ENCODE data around the gene NDUFAF5. TPM values are rescaled to one million over a fixed set of nuclear protein-coding genes. Genes with fewer than 3 reads are reported as not detected.

Gene NDUFAF5
- total and polyA plus RNA-seq, 2 experiments from 2014 or later, result 16.6 to 21.3 TPM

DNA sequence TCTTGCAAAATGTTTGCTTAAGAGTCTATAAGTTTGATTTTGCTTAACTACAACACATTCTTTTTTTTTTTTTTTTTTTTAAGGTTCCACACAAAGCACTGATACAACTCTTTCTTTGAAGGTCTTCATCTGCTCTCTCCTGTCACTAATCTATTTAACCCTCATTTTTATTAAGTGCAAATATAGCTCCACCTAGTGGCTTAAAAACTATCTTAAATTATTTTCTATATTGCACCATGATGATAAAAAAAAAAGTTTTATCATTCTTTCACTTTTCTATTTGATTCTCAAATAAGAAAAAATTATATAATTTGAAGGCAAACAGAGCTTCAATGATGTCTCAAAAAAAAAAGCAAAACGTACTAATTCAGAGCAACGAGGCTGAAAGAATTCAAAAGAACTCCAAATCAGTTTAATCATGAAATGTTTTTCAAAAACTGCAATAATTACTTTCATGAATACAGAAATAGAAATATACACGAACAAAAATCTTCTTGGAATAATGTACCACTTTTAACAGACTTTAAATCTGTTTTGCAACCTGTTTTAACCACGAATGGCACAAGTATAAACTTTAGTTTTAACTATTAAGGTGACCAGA, 12.9 kb upstream of the NDUFAF5 start:
- WGBS (ENCODE audit: low lambda C conversion rate, missing lambda C conversion rate), result 71% methylated on average over 4 of the region's 4 CpGs
- TF ChIP-seq, protein P1, sequence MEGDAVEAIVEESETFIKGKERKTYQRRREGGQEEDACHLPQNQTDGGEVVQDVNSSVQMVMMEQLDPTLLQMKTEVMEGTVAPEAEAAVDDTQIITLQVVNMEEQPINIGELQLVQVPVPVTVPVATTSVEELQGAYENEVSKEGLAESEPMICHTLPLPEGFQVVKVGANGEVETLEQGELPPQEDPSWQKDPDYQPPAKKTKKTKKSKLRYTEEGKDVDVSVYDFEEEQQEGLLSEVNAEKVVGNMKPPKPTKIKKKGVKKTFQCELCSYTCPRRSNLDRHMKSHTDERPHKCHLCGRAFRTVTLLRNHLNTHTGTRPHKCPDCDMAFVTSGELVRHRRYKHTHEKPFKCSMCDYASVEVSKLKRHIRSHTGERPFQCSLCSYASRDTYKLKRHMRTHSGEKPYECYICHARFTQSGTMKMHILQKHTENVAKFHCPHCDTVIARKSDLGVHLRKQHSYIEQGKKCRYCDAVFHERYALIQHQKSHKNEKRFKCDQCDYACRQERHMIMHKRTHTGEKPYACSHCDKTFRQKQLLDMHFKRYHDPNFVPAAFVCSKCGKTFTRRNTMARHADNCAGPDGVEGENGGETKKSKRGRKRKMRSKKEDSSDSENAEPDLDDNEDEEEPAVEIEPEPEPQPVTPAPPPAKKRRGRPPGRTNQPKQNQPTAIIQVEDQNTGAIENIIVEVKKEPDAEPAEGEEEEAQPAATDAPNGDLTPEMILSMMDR (IDR thresholded peaks at IDR 0.05; ENCODE audit: poor library complexity), result peak; percentile 59
- TF ChIP-seq EZH2 (IDR thresholded peaks at IDR 0.05; ENCODE audit: borderline replicate concordance) (no peak), EZH2phosphoT487 (IDR thresholded peaks at IDR 0.05; ENCODE audit: low read depth, severe bottlenecking, unreplicated experiment) (no peak)
- H3K9me3 ChIP-seq (ENCODE audit: low read depth), result peaks cover under 1% of the 10 kb centered on the region
- H2AFZ ChIP-seq, result no peak overlapping the region
- no peak overlapping the region for H3K27ac ChIP-seq
- no peaks in the 10 kb centered on the region for H3K79me2 ChIP-seq
- H3K4me2 ChIP-seq, result no peak overlapping the region
- no peaks in the 10 kb centered on the region for H3K27me3 ChIP-seq
- H3K4me3 ChIP-seq, result no peak overlapping the region
- H4K20me1 ChIP-seq (ENCODE audit: insufficient read depth, poor library complexity, severe bottlenecking), result no peaks in the 10 kb centered on the region
- H3K36me3 ChIP-seq (replicated peaks; ENCODE audit: insufficient read depth, low read depth), result no peaks in the 10 kb centered on the region
- H3K9me2 ChIP-seq (replicated peaks; ENCODE audit: insufficient read depth), result no peaks in the 10 kb centered on the region
- DNase-seq (ENCODE audit: low spot score), result peak; percentile 49
- no peaks in the 10 kb centered on the region for H3K4me1 ChIP-seq (ENCODE audit: insufficient read depth)

DNA sequence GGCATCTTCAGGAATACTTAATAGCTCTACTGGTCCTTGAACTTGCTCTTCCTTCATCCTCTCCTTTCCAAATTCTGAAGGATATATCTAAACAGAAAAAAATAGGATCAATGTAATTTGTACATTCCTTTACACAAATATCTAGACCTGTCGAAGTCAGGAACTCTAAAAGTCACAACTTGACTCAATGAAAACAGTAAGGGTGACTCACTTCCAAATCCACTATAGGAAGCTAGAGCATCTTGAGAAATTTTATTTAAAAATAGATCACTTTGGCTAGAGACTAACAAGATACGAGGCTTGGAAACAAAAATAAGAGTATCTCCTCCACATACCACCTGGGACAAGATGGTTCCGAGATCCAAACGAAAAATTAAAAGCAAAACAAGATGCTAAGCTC, 12.3 kb upstream of the NDUFAF5 start:
- Histone ChIP-seq H3K9me2 (replicated peaks; ENCODE audit: insufficient read depth) (no peaks in the 10 kb centered on the region), H3K36me3 (replicated peaks; ENCODE audit: insufficient read depth, low read depth) (no peaks in the 10 kb centered on the region), H3K9me3 (ENCODE audit: low read depth) (no peaks in the 10 kb centered on the region), H3K4me3 (no peak overlapping the region), H3K4me1 (ENCODE audit: insufficient read depth) (no peaks in the 10 kb centered on the region), H3K27me3 (no peaks in the 10 kb centered on the region), H3K4me2 (no peak overlapping the region), H2AFZ (no peak overlapping the region), H4K20me1 (ENCODE audit: insufficient read depth, poor library complexity, severe bottlenecking) (no peaks in the 10 kb centered on the region), H3K27ac (no peak overlapping the region), H3K79me2 (no peaks in the 10 kb centered on the region)
- 76% methylated on average over 4 of the region's 4 CpGs for WGBS (ENCODE audit: low lambda C conversion rate, missing lambda C conversion rate)
- DNase-seq (ENCODE audit: low spot score), result no peak
- no peak for TF ChIP-seq EZH2 (IDR thresholded peaks at IDR 0.05; ENCODE audit: borderline replicate concordance)
- TF ChIP-seq, protein P1 (IDR thresholded peaks at IDR 0.05; ENCODE audit: poor library complexity), result no peak

DNA sequence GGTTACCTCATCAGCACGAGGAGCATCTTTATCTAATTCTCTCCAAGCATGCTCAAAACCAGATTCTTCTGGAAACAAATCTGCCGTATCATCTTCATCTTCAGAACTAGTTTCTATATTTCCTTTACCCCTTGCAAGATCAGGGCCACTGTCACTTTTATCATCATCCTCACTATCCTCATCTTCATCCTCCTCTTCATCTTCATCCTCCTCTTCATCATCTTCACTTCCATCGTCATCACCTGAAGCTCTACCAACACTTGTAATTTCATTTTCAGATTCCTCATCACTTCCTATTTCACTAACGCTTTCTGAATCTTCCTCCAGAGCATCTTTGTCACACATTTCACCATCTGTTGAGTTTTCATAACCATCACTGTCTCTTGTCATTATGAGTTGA, 9.0 kb upstream of the NDUFAF5 start:
- no peaks in the 10 kb centered on the region for H4K20me1 ChIP-seq (ENCODE audit: insufficient read depth, poor library complexity, severe bottlenecking)
- H3K36me3 ChIP-seq (replicated peaks; ENCODE audit: insufficient read depth, low read depth), result no peaks in the 10 kb centered on the region
- no peak overlapping the region for H3K4me2 ChIP-seq
- H2AFZ ChIP-seq, result no peak overlapping the region
- H3K4me1 ChIP-seq (ENCODE audit: insufficient read depth), result no peaks in the 10 kb centered on the region
- TF ChIP-seq, protein P1 (IDR thresholded peaks at IDR 0.05; ENCODE audit: poor library complexity), result no peak
- TF ChIP-seq EZH2 (IDR thresholded peaks at IDR 0.05; ENCODE audit: borderline replicate concordance) (no peak), EZH2phosphoT487 (IDR thresholded peaks at IDR 0.05; ENCODE audit: low read depth, severe bottlenecking, unreplicated experiment) (no peak)
- H3K4me3 ChIP-seq, result no peak overlapping the region
- 91% methylated on average over 4 of the region's 4 CpGs for WGBS (ENCODE audit: low lambda C conversion rate, missing lambda C conversion rate)
- DNase-seq (ENCODE audit: low spot score), result no peak
- H3K9me3 ChIP-seq (ENCODE audit: low read depth), result no peaks in the 10 kb centered on the region
- peaks cover 11% of the 10 kb centered on the region for H3K79me2 ChIP-seq
- H3K27me3 ChIP-seq, result no peaks in the 10 kb centered on the region
- no peaks in the 10 kb centered on the region for H3K9me2 ChIP-seq (replicated peaks; ENCODE audit: insufficient read depth)
- H3K27ac ChIP-seq, result no peak overlapping the region

All from hepatocyte (in vitro differentiated cells).